SJSA1 (cell line): ENCODE results near the gene OR10G7. TPM values are rescaled to one million over a fixed set of nuclear protein-coding genes. Genes with fewer than 3 reads are reported as not detected.

Experiments
- total RNA-seq: library from RNA; depleted of rRNA; stranded (reverse); fragments of >200 nt; shearing (Covaris generic); gene quantifications from 2 replicates; pipeline ENCODE4 v1.2.3, GENCODE V29; 2014; rRNA removed

Gene OR10G7
- total RNA-seq, 1 experiment from 2014 or later, result not detected

Other genes starting within 250 kb of the OR10G7 start
- gene OR6M1, start 235.0 kb downstream of the OR10G7 start, total RNA-seq, result not detected in 2 replicates
- gene TMEM225, start 155.7 kb downstream of the OR10G7 start, total RNA-seq, result not detected in 2 replicates
- gene OR8D4, start 139.2 kb downstream of the OR10G7 start, total RNA-seq, result not detected in 2 replicates
- not detected in 2 replicates for gene OR4D5, start 101.7 kb downstream of the OR10G7 start, total RNA-seq
- not detected in 2 replicates for gene OR6T1, start 97.5 kb downstream of the OR10G7 start, total RNA-seq
- gene OR10S1, start 63.5 kb downstream of the OR10G7 start, total RNA-seq, result not detected in 2 replicates
- not detected in 2 replicates for gene OR10G6, start 46.2 kb downstream of the OR10G7 start, total RNA-seq
- not detected in 2 replicates for gene OR10G4, start 28.3 kb downstream of the OR10G7 start, total RNA-seq
- not detected in 2 replicates for gene OR10G9, start 18.3 kb downstream of the OR10G7 start, total RNA-seq
- gene OR10G8, start 14.5 kb downstream of the OR10G7 start, total RNA-seq, result not detected in 2 replicates
- gene VWA5A, start 74.1 kb upstream of the OR10G7 start, total RNA-seq, result 18.1 and 24.8 TPM in 2 replicates
- not detected in 2 replicates for gene OR10D3, start 142.0 kb upstream of the OR10G7 start, total RNA-seq
- gene OR8G1, start 199.8 kb upstream of the OR10G7 start, total RNA-seq, result not detected in 2 replicates
- gene OR8G5, start 215.1 kb upstream of the OR10G7 start, total RNA-seq, result not detected in 2 replicates